ENCODE data around the gene ZFP3.
"Not testable (repeated sequence)": the region's sequence is repeated elsewhere in the genome, so short reads cannot be mapped to it uniquely, and the experiment has no call there.

Gene ZFP3

DNA sequence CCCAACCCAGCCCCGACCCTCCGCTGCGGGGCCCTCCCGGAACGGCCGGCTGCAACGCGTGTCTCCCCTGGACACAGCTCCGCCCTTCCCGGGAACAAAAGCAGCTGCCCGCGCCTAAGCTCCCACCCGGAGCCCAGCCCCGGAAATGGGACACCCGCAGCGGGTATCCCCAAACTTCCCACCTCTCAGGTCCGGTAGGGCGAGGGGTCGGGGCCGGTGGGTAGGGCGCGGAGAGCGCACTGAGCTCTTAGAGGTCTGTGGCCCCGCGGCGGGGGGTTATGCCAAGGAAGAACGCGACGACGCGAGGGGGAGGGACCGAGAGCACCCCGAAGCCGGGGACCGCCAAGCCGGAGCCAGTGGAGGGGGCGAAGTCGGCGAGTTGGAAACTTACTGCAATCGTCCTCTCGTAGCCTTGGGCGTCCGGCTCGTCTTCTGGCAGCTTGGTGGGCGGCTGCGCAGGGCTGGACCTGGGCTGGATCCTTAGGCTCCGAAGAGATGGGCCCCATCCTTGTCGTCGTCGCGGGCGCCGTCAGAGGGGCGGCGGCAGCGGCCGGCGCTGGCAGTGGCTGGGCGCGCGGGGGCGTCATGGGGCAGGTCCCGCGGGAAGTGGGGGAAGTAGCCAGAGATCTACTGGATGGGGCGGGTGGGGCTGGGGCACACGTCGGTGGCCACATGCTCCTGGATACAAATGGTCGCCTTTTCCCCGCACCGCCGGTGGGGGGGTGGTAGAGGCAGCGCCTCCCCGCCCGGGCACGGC, 44.5 kb downstream of the ZFP3 start:
- Histone ChIP-seq H3K4me1 (ENCODE audit: insufficient read depth, poor library complexity, severe bottlenecking) (no peaks in the 10 kb centered on the region), H3K36me3 (ENCODE audit: low read depth) (no peaks in the 10 kb centered on the region), H3K27me3 (ENCODE audit: insufficient read depth, poor library complexity, severe bottlenecking) (peaks cover 10% of the 10 kb centered on the region), H3K27ac (ENCODE audit: poor library complexity, severe bottlenecking) (no peak overlapping the region), H3K9me3 (ENCODE audit: severe bottlenecking) (no peaks in the 10 kb centered on the region), H3K4me3 (ENCODE audit: severe bottlenecking) (peak overlapping the region; percentile 20)
- no peak for TF ChIP-seq CTCF (IDR thresholded peaks at IDR 0.05; ENCODE audit: poor library complexity, severe bottlenecking)
- DNase-seq (ENCODE audit: low spot score) (peak; percentile 34), ATAC-seq (ENCODE audit: low read depth) (peak; percentile 23; the same call in 1 of the 3 replicates)

GRCh38 chr17:5123343-5124124, 45.3 kb downstream of the ZFP3 start:
- H3K27me3 ChIP-seq (ENCODE audit: insufficient read depth, poor library complexity, severe bottlenecking): peaks cover 8% of the 10 kb centered on the region
- no peak overlapping the region for H3K4me3 ChIP-seq (ENCODE audit: severe bottlenecking)
- TF ChIP-seq CTCF (IDR thresholded peaks at IDR 0.05; ENCODE audit: poor library complexity, severe bottlenecking): no peak
- no peaks in the 10 kb centered on the region for H3K36me3 ChIP-seq (ENCODE audit: low read depth)
- H3K27ac ChIP-seq (ENCODE audit: poor library complexity, severe bottlenecking): no peak overlapping the region
- peak; percentile 34 for DNase-seq (ENCODE audit: low spot score)
- no peak for ATAC-seq (ENCODE audit: low read depth)
- no peaks in the 10 kb centered on the region for H3K4me1 ChIP-seq (ENCODE audit: insufficient read depth, poor library complexity, severe bottlenecking)
- H3K9me3 ChIP-seq (ENCODE audit: severe bottlenecking): no peaks in the 10 kb centered on the region

GRCh38 chr17:5124125-5124760, 46.0 kb downstream of the ZFP3 start:
- ATAC-seq (ENCODE audit: low read depth); H3K27me3 ChIP-seq (ENCODE audit: insufficient read depth, poor library complexity, severe bottlenecking); H3K4me3 ChIP-seq (ENCODE audit: severe bottlenecking); H3K4me1 ChIP-seq (ENCODE audit: insufficient read depth, poor library complexity, severe bottlenecking); H3K27ac ChIP-seq (ENCODE audit: poor library complexity, severe bottlenecking); H3K36me3 ChIP-seq (ENCODE audit: low read depth); H3K9me3 ChIP-seq (ENCODE audit: severe bottlenecking): not testable (repeated sequence)
- peak; percentile 15 for DNase-seq (ENCODE audit: low spot score)

DNA sequence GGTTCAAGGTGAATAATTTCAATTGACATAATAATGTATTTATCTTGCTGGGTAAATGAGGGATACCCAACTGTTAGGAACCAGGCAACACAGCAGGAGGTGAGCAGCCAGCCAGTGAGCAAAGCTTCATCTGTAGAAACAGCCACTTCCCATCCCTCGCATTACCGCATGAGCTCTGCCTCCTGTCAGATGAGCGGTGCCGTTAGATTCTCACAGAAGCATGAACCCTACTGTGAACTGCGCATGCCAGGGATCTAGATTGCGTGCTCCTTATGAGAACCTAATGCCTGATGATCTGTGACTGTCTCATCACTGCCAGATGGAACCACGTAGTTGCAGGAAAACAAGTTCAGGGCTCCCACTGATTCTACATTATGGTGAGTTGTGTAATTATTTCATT, 46.6 kb downstream of the ZFP3 start:
- not testable (repeated sequence) for H3K27me3 ChIP-seq (ENCODE audit: insufficient read depth, poor library complexity, severe bottlenecking); ATAC-seq (ENCODE audit: low read depth); H3K4me1 ChIP-seq (ENCODE audit: insufficient read depth, poor library complexity, severe bottlenecking); DNase-seq (ENCODE audit: low spot score); H3K9me3 ChIP-seq (ENCODE audit: severe bottlenecking); H3K27ac ChIP-seq (ENCODE audit: poor library complexity, severe bottlenecking); H3K4me3 ChIP-seq (ENCODE audit: severe bottlenecking); H3K36me3 ChIP-seq (ENCODE audit: low read depth)

- no peak for ATAC-seq (ENCODE audit: low read depth)
- Histone ChIP-seq H3K9me3 (ENCODE audit: severe bottlenecking) (no peaks in the 10 kb centered on the region), H3K36me3 (ENCODE audit: low read depth) (no peaks in the 10 kb centered on the region), H3K27ac (ENCODE audit: poor library complexity, severe bottlenecking) (no peak overlapping the region), H3K4me1 (ENCODE audit: insufficient read depth, poor library complexity, severe bottlenecking) (no peaks in the 10 kb centered on the region), H3K27me3 (ENCODE audit: insufficient read depth, poor library complexity, severe bottlenecking) (peaks cover 8% of the 10 kb centered on the region), H3K4me3 (ENCODE audit: severe bottlenecking) (no peak overlapping the region)
- DNase-seq (ENCODE audit: low spot score): no peak
- TF ChIP-seq CTCF (IDR thresholded peaks at IDR 0.05; ENCODE audit: poor library complexity, severe bottlenecking): no peak
Observed at GRCh38 chr17:5126719-5127488, 48.6 kb downstream of the ZFP3 start.

All from RWPE2 (cell line).